ENCODE data around the gene PPT2.

PPT2 gene

GRCh38 chr6:32173051-32173727 is 19.2 kb downstream of the PPT2 start:
- H3K27me3 ChIP-seq (replicated peaks; ENCODE audit: control insufficient read depth, insufficient read depth, low read length) = no peaks in the 10 kb centered on the region
- no peak for DNase-seq (ENCODE audit: extremely low read depth, insufficient read length)
- H3K4me3 ChIP-seq (replicated peaks; ENCODE audit: low read depth, low read length) = no peak overlapping the region
- peaks cover 19% of the 10 kb centered on the region for H3K36me3 ChIP-seq (ENCODE audit: control insufficient read depth, insufficient read depth, low read length)
- TF ChIP-seq, protein P1, sequence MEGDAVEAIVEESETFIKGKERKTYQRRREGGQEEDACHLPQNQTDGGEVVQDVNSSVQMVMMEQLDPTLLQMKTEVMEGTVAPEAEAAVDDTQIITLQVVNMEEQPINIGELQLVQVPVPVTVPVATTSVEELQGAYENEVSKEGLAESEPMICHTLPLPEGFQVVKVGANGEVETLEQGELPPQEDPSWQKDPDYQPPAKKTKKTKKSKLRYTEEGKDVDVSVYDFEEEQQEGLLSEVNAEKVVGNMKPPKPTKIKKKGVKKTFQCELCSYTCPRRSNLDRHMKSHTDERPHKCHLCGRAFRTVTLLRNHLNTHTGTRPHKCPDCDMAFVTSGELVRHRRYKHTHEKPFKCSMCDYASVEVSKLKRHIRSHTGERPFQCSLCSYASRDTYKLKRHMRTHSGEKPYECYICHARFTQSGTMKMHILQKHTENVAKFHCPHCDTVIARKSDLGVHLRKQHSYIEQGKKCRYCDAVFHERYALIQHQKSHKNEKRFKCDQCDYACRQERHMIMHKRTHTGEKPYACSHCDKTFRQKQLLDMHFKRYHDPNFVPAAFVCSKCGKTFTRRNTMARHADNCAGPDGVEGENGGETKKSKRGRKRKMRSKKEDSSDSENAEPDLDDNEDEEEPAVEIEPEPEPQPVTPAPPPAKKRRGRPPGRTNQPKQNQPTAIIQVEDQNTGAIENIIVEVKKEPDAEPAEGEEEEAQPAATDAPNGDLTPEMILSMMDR (IDR thresholded peaks at IDR 0.05; ENCODE audit: insufficient read depth, low read length, poor library complexity, severe bottlenecking) = no peak

DNA sequence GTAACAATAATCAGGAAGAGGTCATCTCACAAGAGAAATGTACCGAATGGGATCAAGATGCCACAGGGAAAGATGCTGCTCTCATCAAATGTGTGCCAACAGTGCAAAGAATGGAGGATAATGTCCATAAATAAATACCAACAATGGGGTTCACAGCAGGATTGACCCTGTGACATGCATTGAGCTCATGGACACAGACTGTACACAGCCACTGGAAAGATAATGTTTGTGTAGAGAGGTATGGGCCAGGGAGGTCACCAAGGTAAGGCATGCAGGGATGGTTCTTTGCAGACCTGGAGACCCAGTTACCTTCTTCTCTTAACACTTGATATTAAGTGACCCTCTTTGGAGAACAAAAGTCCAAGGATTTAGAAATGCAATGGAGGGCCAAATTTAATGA is 20.5 kb downstream of the PPT2 start:
- DNase-seq (ENCODE audit: extremely low read depth, insufficient read length) = no peak
- H3K27me3 ChIP-seq (replicated peaks; ENCODE audit: control insufficient read depth, insufficient read depth, low read length) = no peaks in the 10 kb centered on the region
- TF ChIP-seq, protein P1 (IDR thresholded peaks at IDR 0.05; ENCODE audit: insufficient read depth, low read length, poor library complexity, severe bottlenecking) = no peak
- H3K4me3 ChIP-seq (replicated peaks; ENCODE audit: low read depth, low read length) = no peak overlapping the region
- peaks cover 13% of the 10 kb centered on the region for H3K36me3 ChIP-seq (ENCODE audit: control insufficient read depth, insufficient read depth, low read length)

- no peak for DNase-seq (ENCODE audit: extremely low read depth, insufficient read length)
Measured at GRCh38 chr6:32175322-32175710, 21.4 kb downstream of the PPT2 start.

GRCh38 chr6:32175711-32176475 is 22.0 kb downstream of the PPT2 start, which contains the start of gene AGPAT1:
AGPAT1 (minus strand) TSS chr6:32176084; CDS start chr6:32171496, 4,588 bp downstream.
- Histone ChIP-seq H3K27me3 (replicated peaks; ENCODE audit: control insufficient read depth, insufficient read depth, low read length) (no peaks in the 10 kb centered on the region), H3K36me3 (ENCODE audit: control insufficient read depth, insufficient read depth, low read length) (peaks cover 6% of the 10 kb centered on the region), H3K4me3 (replicated peaks; ENCODE audit: low read depth, low read length) (peak within 1 kb of the TSS; percentile 92)
- TF ChIP-seq, protein P1 (IDR thresholded peaks at IDR 0.05; ENCODE audit: insufficient read depth, low read length, poor library complexity, severe bottlenecking) = no peak
- DNase-seq (ENCODE audit: extremely low read depth, insufficient read length) = peak; percentile 90

More at GRCh38 chr6:32175322-32175710, 21.4 kb downstream of the PPT2 start:
- peak overlapping the region; percentile 92 for H3K4me3 ChIP-seq (replicated peaks; ENCODE audit: low read depth, low read length)
- peaks cover 8% of the 10 kb centered on the region for H3K36me3 ChIP-seq (ENCODE audit: control insufficient read depth, insufficient read depth, low read length)
- TF ChIP-seq, protein P1 (IDR thresholded peaks at IDR 0.05; ENCODE audit: insufficient read depth, low read length, poor library complexity, severe bottlenecking) = no peak
- no peaks in the 10 kb centered on the region for H3K27me3 ChIP-seq (replicated peaks; ENCODE audit: control insufficient read depth, insufficient read depth, low read length)

GRCh38 chr6:32176476-32177182 is 22.7 kb downstream of the PPT2 start:
- Histone ChIP-seq H3K27me3 (replicated peaks; ENCODE audit: control insufficient read depth, insufficient read depth, low read length) (no peaks in the 10 kb centered on the region), H3K36me3 (ENCODE audit: control insufficient read depth, insufficient read depth, low read length) (peaks cover 7% of the 10 kb centered on the region; the same call in 1 of the 2 replicates), H3K4me3 (replicated peaks; ENCODE audit: low read depth, low read length) (peak overlapping the region; percentile 92)
- DNase-seq (ENCODE audit: extremely low read depth, insufficient read length) = no peak
- TF ChIP-seq, protein P1 (IDR thresholded peaks at IDR 0.05; ENCODE audit: insufficient read depth, low read length, poor library complexity, severe bottlenecking) = no peak
